GM21825 (cell line): ENCODE measurements around the gene CHCHD10.

Experiments used
- ATAC-seq: cut with Tn5 transposase; IDR thresholded peaks from one replicate; pipeline ENCODE4 v1.9.1; 2021; ENCODE audit warnings: mild to moderate bottlenecking, moderate library complexity; ENCODE audit not compliant: unreplicated experiment

Gene CHCHD10

GRCh38 chr22:23767673-23768548 lies at the start of gene CHCHD10:
CHCHD10 (minus strand) TSS chr22:23767972; CDS start chr22:23767874, 98 bp downstream.
- ATAC-seq = peak; percentile 35

- ATAC-seq = no peak
Measured at GRCh38 chr22:23817146-23817545, 49.4 kb upstream of the CHCHD10 start.

- ATAC-seq = no peak
Measured at GRCh38 chr22:23816156-23816976, 48.6 kb upstream of the CHCHD10 start.

- ATAC-seq = no peak
Measured at GRCh38 chr22:23815541-23816155, 47.9 kb upstream of the CHCHD10 start.

- ATAC-seq = no peak
Measured at GRCh38 chr22:23812378-23812777, 44.6 kb upstream of the CHCHD10 start.

- no peak for ATAC-seq
Measured at GRCh38 chr22:23806837-23807236, 39.1 kb upstream of the CHCHD10 start.

GRCh38 chr22:23804781-23805291 lies 37.1 kb upstream of the CHCHD10 start:
- no peak for ATAC-seq

GRCh38 chr22:23803001-23803819 lies 35.4 kb upstream of the CHCHD10 start:
- no peak for ATAC-seq

GRCh38 chr22:23801886-23802377 lies 34.2 kb upstream of the CHCHD10 start:
- no peak for ATAC-seq

GRCh38 chr22:23801238-23801821 lies 33.6 kb upstream of the CHCHD10 start:
- peak; percentile 12 for ATAC-seq

- ATAC-seq = peak; percentile 61
Measured at GRCh38 chr22:23800297-23801237, 32.8 kb upstream of the CHCHD10 start.

GRCh38 chr22:23796461-23796860 lies 28.7 kb upstream of the CHCHD10 start:
- no peak for ATAC-seq

GRCh38 chr22:23793326-23793725 lies 25.6 kb upstream of the CHCHD10 start:
- no peak for ATAC-seq

- ATAC-seq = no peak
Measured at GRCh38 chr22:23791738-23792645, 24.2 kb upstream of the CHCHD10 start.

GRCh38 chr22:23790819-23791737 lies 23.3 kb upstream of the CHCHD10 start:
- no peak for ATAC-seq

GRCh38 chr22:23789638-23790037 lies 21.9 kb upstream of the CHCHD10 start:
- no peak for ATAC-seq

GRCh38 chr22:23789121-23789520 lies 21.3 kb upstream of the CHCHD10 start:
- ATAC-seq = no peak
